HEK293 (cell line): ENCODE measurements around the gene BOD1.

Experiments used
- CTCF ChIA-PET: fragments of 350-600 bp; formaldehyde crosslinking; extraction: SDS; loops from one replicate; lab custom pipeline; 2021; ENCODE audit warnings: antibody characterized with exemption; lab: Yijun Ruan, JAX
- POLR2A ChIA-PET: fragments of 300-600 bp; formaldehyde crosslinking; extraction: SDS; loops from one replicate; lab custom pipeline; 2020; ENCODE audit warnings: antibody characterized with exemption, inconsistent platforms; lab: Yijun Ruan, JAX
- H3K27ac ChIP-seq: fragments of 200-500 bp; sonication (Bioruptor generic); 2 replicates; pipeline ENCODE4 v1.5.1; 2014; ENCODE audit warnings: low read depth, low read length, control low read depth, inconsistent platforms; ENCODE audit errors: extremely low read depth
- H3K36me3 ChIP-seq, 2 experiments: fragments of 200-500 bp in 1 of 2; sonication (Bioruptor generic) in 1 of 2; 1 replicate in 1 of 2; 2 replicates in 1 of 2; pipeline ENCODE4 v1.5.1; 2014 to 2017; ENCODE audit warnings: inconsistent platforms in 2 of 2, low read length in 2 of 2; ENCODE audit not compliant: control insufficient read depth in 2 of 2, insufficient read depth in 1 of 2
- H3K4me1 ChIP-seq: fragments of 200-500 bp; sonication (Bioruptor generic); 2 replicates; pipeline ENCODE4 v1.5.1; 2014; ENCODE audit warnings: mild to moderate bottlenecking, low read length, inconsistent platforms; ENCODE audit not compliant: control insufficient read depth, insufficient read depth
- H3K4me3 ChIP-seq: 2 replicates; pipeline ENCODE4 v1.5.1; 2011; ENCODE audit warnings: low read depth, mild to moderate bottlenecking, control low read depth, low read length, moderate library complexity
- H3K9me3 ChIP-seq: fragments of 200-500 bp; sonication (Bioruptor generic); 2 replicates; pipeline ENCODE4 v1.5.1; 2014; ENCODE audit warnings: low read depth, low read length, inconsistent platforms; ENCODE audit not compliant: control insufficient read depth, insufficient read depth
- FEZF1 ChIP-seq: fragments of 450-650 bp; formaldehyde crosslinking; IDR thresholded peaks from 2 replicates; pipeline ENCODE4 v1.5.1; 2016; ENCODE audit warnings: missing biosample characterization, missing genetic modification characterization
- ZNF114 ChIP-seq: fragments of 450-650 bp; formaldehyde crosslinking; IDR thresholded peaks from 2 replicates; pipeline ENCODE4 v1.5.0; 2017; ENCODE audit warnings: missing biosample characterization, missing genetic modification characterization
- ZNF133 ChIP-seq: fragments of 450-650 bp; formaldehyde crosslinking; IDR thresholded peaks from 2 replicates; pipeline ENCODE4 v1.5.1; 2016; ENCODE audit warnings: missing biosample characterization, missing genetic modification characterization
- ZNF184 ChIP-seq: fragments of 450-650 bp; IDR thresholded peaks from 2 replicates; pipeline ENCODE4 v1.5.1; 2018; ENCODE audit warnings: missing biosample characterization, mild to moderate bottlenecking, missing genetic modification characterization
- ZNF274 ChIP-seq, 2 experiments: fragments of 200-500 bp in 1 of 2; fragments of 450-650 bp in 1 of 2; sonication (Bioruptor generic) in 1 of 2; formaldehyde crosslinking in 1 of 2; IDR thresholded peaks; 2 replicates each; pipeline versions ENCODE4 v1.5.1 to v1.6.1; 2014 to 2016; ENCODE audit warnings: borderline replicate concordance in 1 of 2, inconsistent platforms in 1 of 2, low read length in 1 of 2, missing biosample characterization in 1 of 2, missing genetic modification characterization in 1 of 2
- ZNF324 ChIP-seq: fragments of 450-650 bp; formaldehyde crosslinking; IDR thresholded peaks from 2 replicates; pipeline ENCODE4 v1.5.1; 2016; ENCODE audit warnings: missing biosample characterization, missing genetic modification characterization
- ZNF571 ChIP-seq: fragments of 450-650 bp; formaldehyde crosslinking; IDR thresholded peaks from 2 replicates; pipeline ENCODE4 v1.5.0; 2017; ENCODE audit warnings: missing biosample characterization, missing genetic modification characterization
- ZNF580 ChIP-seq: fragments of 450-650 bp; formaldehyde crosslinking; IDR thresholded peaks from 2 replicates; pipeline ENCODE4 v1.5.1; 2016; ENCODE audit warnings: missing biosample characterization, missing genetic modification characterization
- ZNF639 ChIP-seq: fragments of 450-650 bp; formaldehyde crosslinking; IDR thresholded peaks from 2 replicates; pipeline ENCODE4 v1.5.1; 2016; ENCODE audit warnings: missing biosample characterization, missing genetic modification characterization
- ZNF704 ChIP-seq: fragments of 450-650 bp; formaldehyde crosslinking; IDR thresholded peaks from 2 replicates; pipeline ENCODE4 v1.5.1; 2016; ENCODE audit warnings: missing biosample characterization, missing genetic modification characterization
- ZNF747 ChIP-seq: fragments of 450-650 bp; formaldehyde crosslinking; IDR thresholded peaks from 2 replicates; pipeline ENCODE4 v1.5.1; 2016; ENCODE audit warnings: missing biosample characterization, missing genetic modification characterization
- ZSCAN18 ChIP-seq: fragments of 450-650 bp; formaldehyde crosslinking; IDR thresholded peaks from 2 replicates; pipeline ENCODE4 v1.5.1; 2016; ENCODE audit warnings: missing biosample characterization, missing genetic modification characterization
- ZSCAN4 ChIP-seq: fragments of 450-650 bp; formaldehyde crosslinking; IDR thresholded peaks from 2 replicates; pipeline ENCODE4 v1.5.1; 2017; ENCODE audit warnings: missing biosample characterization, missing genetic modification characterization
- TF ChIP-seq, protein P1 (sequence below): fragments of 450-650 bp; formaldehyde crosslinking; IDR thresholded peaks from 2 replicates; pipeline ENCODE4 v1.5.1; 2016; ENCODE audit warnings: missing biosample characterization, missing genetic modification characterization
- TF ChIP-seq, protein P2 (sequence below): fragments of 450-650 bp; formaldehyde crosslinking; IDR thresholded peaks from 2 replicates; pipeline ENCODE4 v1.5.1; 2016; ENCODE audit warnings: missing biosample characterization, missing genetic modification characterization

The BOD1 gene

GRCh38 chr5:173626505-173626820 is 10.0 kb upstream of the BOD1 start (continued):
- TF ChIP-seq ZNF184 (tag by site-specific recombination): no peak
- no peak for TF ChIP-seq FEZF1 (tag by site-specific recombination)
- no peak for TF ChIP-seq ZNF274 (IDR thresholded peaks at IDR 0.05; ENCODE audit: low read length)
- no peak for TF ChIP-seq ZNF274 (tag by site-specific recombination; IDR thresholded peaks at IDR 0.05; ENCODE audit: borderline replicate concordance)
- TF ChIP-seq ZSCAN4 (tag by site-specific recombination): no peak
- no peak for TF ChIP-seq ZNF133 (tag by site-specific recombination)
- no peak for TF ChIP-seq ZNF580 (tag by site-specific recombination)
- TF ChIP-seq ZNF747 (tag by site-specific recombination): no peak
- TF ChIP-seq, all 188 proteins: peak for 0

- H3K36me3 ChIP-seq: no peaks in the 10 kb centered on the region
- TF ChIP-seq ZSCAN18 (tag by site-specific recombination) (no peak), ZNF704 (tag by site-specific recombination) (no peak), ZNF324 (tag by site-specific recombination) (no peak), ZNF571 (tag by site-specific recombination) (no peak), ZNF639 (tag by site-specific recombination) (no peak), ZNF114 (no peak)
- TF ChIP-seq, protein P1, sequence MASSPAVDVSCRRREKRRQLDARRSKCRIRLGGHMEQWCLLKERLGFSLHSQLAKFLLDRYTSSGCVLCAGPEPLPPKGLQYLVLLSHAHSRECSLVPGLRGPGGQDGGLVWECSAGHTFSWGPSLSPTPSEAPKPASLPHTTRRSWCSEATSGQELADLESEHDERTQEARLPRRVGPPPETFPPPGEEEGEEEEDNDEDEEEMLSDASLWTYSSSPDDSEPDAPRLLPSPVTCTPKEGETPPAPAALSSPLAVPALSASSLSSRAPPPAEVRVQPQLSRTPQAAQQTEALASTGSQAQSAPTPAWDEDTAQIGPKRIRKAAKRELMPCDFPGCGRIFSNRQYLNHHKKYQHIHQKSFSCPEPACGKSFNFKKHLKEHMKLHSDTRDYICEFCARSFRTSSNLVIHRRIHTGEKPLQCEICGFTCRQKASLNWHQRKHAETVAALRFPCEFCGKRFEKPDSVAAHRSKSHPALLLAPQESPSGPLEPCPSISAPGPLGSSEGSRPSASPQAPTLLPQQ (tag by site-specific recombination): no peak
- TF ChIP-seq, protein P2, sequence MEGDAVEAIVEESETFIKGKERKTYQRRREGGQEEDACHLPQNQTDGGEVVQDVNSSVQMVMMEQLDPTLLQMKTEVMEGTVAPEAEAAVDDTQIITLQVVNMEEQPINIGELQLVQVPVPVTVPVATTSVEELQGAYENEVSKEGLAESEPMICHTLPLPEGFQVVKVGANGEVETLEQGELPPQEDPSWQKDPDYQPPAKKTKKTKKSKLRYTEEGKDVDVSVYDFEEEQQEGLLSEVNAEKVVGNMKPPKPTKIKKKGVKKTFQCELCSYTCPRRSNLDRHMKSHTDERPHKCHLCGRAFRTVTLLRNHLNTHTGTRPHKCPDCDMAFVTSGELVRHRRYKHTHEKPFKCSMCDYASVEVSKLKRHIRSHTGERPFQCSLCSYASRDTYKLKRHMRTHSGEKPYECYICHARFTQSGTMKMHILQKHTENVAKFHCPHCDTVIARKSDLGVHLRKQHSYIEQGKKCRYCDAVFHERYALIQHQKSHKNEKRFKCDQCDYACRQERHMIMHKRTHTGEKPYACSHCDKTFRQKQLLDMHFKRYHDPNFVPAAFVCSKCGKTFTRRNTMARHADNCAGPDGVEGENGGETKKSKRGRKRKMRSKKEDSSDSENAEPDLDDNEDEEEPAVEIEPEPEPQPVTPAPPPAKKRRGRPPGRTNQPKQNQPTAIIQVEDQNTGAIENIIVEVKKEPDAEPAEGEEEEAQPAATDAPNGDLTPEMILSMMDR: peak; percentile 41
- ChIA-PET POLR2A (no interaction called here), CTCF (interaction anchor here (1.5 to 4.3 kb wide), 2 partner anchors 299 to 347 kb away, joined by 7 to 19 read pairs; no protein-coding TSS in a partner anchor)
- no peak overlapping the region for H3K4me3 ChIP-seq
- H3K27ac ChIP-seq: no peak overlapping the region
- no peaks in the 10 kb centered on the region for H3K4me1 ChIP-seq
- H3K9me3 ChIP-seq: no peaks in the 10 kb centered on the region
Measured at GRCh38 chr5:173625673-173626504, 9.4 kb upstream of the BOD1 start.
